SH-SY5Y (cell line): ENCODE measurements around the gene HIVEP3.

Experiments used
- GATA2 ChIP-seq: IDR thresholded peaks from 2 replicates; pipeline ENCODE4 v1.6.1; 2011; ENCODE audit warnings: mild to moderate bottlenecking, low read depth, low read length
- GATA3 ChIP-seq: IDR thresholded peaks from 2 replicates; pipeline ENCODE4 v1.6.1; 2011; ENCODE audit warnings: low read depth, mild to moderate bottlenecking, low read length, moderate library complexity

DNA sequence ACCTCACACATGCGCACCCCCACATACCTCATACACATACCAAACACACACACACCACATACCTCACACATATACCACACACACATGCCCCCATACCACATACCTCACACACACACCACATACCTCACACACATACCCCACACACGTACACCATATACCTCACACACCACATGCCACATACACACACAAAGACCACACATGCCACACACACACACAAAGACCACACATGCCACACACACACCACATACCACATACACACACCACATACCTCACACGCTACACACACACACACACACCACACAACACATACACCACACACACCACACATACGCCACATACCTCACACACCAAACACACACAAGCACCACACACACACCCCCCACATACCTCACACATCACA, 30.0 kb downstream of the HIVEP3 start:
- TF ChIP-seq GATA2 (no peak), GATA3 (no peak)
